Panc1 (cell line): ENCODE data around the gene PHLPP1. TPM values are rescaled to one million over a fixed set of nuclear protein-coding genes. Genes with fewer than 3 reads are reported as not detected.

Source experiments
- ATAC-seq: fragments of 200-7000 bp; cut with Tn5 transposase; 2 replicates; pipeline ENCODE4 v1.9.1; 2020; ENCODE audit warnings: mild to moderate bottlenecking, moderate library complexity
- BruUV-seq: library from RNA; stranded (reverse); fragments of 400-500 nt; replicated peaks from 2 replicates; lab custom pipeline; 2021; lab: Mats Ljungman, UMichigan
- CTCF ChIA-PET: fragments of 300-600 bp; sonication (Branson Sonifier 250); formaldehyde crosslinking; loops from one replicate; lab custom pipeline; 2022; ENCODE audit warnings: antibody characterized with exemption; lab: Charles Lee
- POLR2A ChIA-PET: fragments of 300-600 bp; sonication (Branson Sonifier 250); formaldehyde crosslinking; loops from one replicate; lab custom pipeline; 2022; ENCODE audit warnings: antibody characterized with exemption; lab: Charles Lee
- DNase-seq: peaks from one replicate; pipeline ENCODE4 v3.0.0-alpha.2; 2010; ENCODE audit warnings: low read depth, low spot score
- H3K27ac ChIP-seq: 2 replicates; pipeline ENCODE4 v1.5.1; 2011; ENCODE audit warnings: mild to moderate bottlenecking, low read length, inconsistent platforms
- H3K27me3 ChIP-seq: fragments of 200-500 bp; sonication (Bioruptor generic); 2 replicates; pipeline ENCODE4 v1.6.0; 2014; ENCODE audit warnings: low read length, inconsistent platforms; ENCODE audit not compliant: control insufficient read depth, insufficient read depth
- H3K36me3 ChIP-seq: fragments of 200-500 bp; sonication (Bioruptor generic); 2 replicates; pipeline ENCODE4 v1.5.1; 2014; ENCODE audit warnings: inconsistent platforms, mild to moderate bottlenecking, low read length, moderate library complexity; ENCODE audit not compliant: control insufficient read depth, insufficient read depth
- H3K4me1 ChIP-seq: 2 replicates; pipeline ENCODE4 v1.5.1; 2011; ENCODE audit warnings: inconsistent platforms, mild to moderate bottlenecking, low read length, moderate library complexity; ENCODE audit not compliant: control insufficient read depth, insufficient read depth
- H3K4me3 ChIP-seq, 2 experiments: 2 replicates each; pipeline ENCODE4 v1.5.1; 2011 to 2012; ENCODE audit warnings: low read depth in 2 of 2, low read length in 2 of 2, mild to moderate bottlenecking in 2 of 2, inconsistent platforms in 1 of 2, moderate library complexity in 1 of 2
- H3K9me3 ChIP-seq: fragments of 200-500 bp; sonication (Bioruptor generic); 2 replicates; pipeline ENCODE4 v1.5.1; 2014; ENCODE audit warnings: low read depth, mild to moderate bottlenecking, inconsistent platforms, low read length, moderate library complexity; ENCODE audit not compliant: control insufficient read depth, insufficient read depth
- CTCF ChIP-seq: fragments of 450-650 bp; IDR thresholded peaks from 2 replicates; pipeline ENCODE4 v1.5.1; 2017; ENCODE audit warnings: mild to moderate bottlenecking
- POLR2AphosphoS5 ChIP-seq: IDR thresholded peaks from 2 replicates; pipeline ENCODE4 v1.6.1; 2012; ENCODE audit warnings: mild to moderate bottlenecking, low read depth, low read length, moderate library complexity
- REST ChIP-seq, 2 experiments: IDR thresholded peaks; 2 replicates each; pipeline ENCODE4 v1.6.1; 2011 to 2012; ENCODE audit warnings: low read depth in 2 of 2, control low read depth in 1 of 2, low read length in 1 of 2, mild to moderate bottlenecking in 1 of 2, moderate library complexity in 1 of 2; ENCODE audit not compliant: insufficient read depth in 1 of 2
- TCF7L2 ChIP-seq: IDR thresholded peaks from 2 replicates; pipeline ENCODE4 v1.6.1; 2011; ENCODE audit warnings: mild to moderate bottlenecking, low read depth, low read length, inconsistent platforms
- in situ Hi-C: cut with HindIII; loops from 2 replicates; pipeline ENCODE4 v1.10.0; 2016; ENCODE audit warnings: low sequenced_read_pairs, low pct_unique_long_range_greater_than_20kb
- intact Hi-C: fragments of 100-400 bp; cut with micrococcal nuclease; formaldehyde crosslinking; loops from one replicate; pipeline ENCODE4 v1.10.0; 2022; ENCODE audit not compliant: unreplicated experiment
- total RNA-seq: library from RNA; stranded (reverse); gene quantifications from one replicate; pipeline ENCODE4 v1.2.1, GENCODE V29; 2021; ENCODE audit not compliant: unreplicated experiment

Gene PHLPP1
- total RNA-seq, 1 experiment from 2014 or later, result 6.3 TPM

- ATAC-seq, result no peak
- Histone ChIP-seq H3K36me3 (no peaks in the 10 kb centered on the region), H3K27me3 (no peaks in the 10 kb centered on the region), H3K27ac (no peak overlapping the region), H3K9me3 (no peaks in the 10 kb centered on the region), H3K4me1 (no peaks in the 10 kb centered on the region), H3K4me3 (no peak overlapping the region)
- no TSS peak for BruUV-seq
- POLR2A ChIA-PET, result no interaction called here
- in situ Hi-C loops, result no loop called here
- intact Hi-C loops, result no loop called here
- TF ChIP-seq TCF7L2, result no peak
- no peak for TF ChIP-seq POLR2AphosphoS5
- TF ChIP-seq REST (IDR thresholded peaks at IDR 0.05; ENCODE audit: insufficient read depth in 1 of 2, low read depth in 2 of 2, low read length in 1 of 2), result no peak
- no peak for DNase-seq
- CTCF ChIA-PET, result no interaction called here
These were observed 234.9 kb downstream of the PHLPP1 start for GRCh38 chr18:62950246-62950645.

GRCh38 chr18:62952807-62953206 lies 237.5 kb downstream of the PHLPP1 start:
- BruUV-seq, result no TSS peak
- Histone ChIP-seq H3K36me3 (no peaks in the 10 kb centered on the region), H3K4me3 (no peak overlapping the region), H3K4me1 (no peaks in the 10 kb centered on the region), H3K27ac (no peak overlapping the region), H3K9me3 (no peaks in the 10 kb centered on the region), H3K27me3 (no peaks in the 10 kb centered on the region)
- ChIA-PET POLR2A (no interaction called here), CTCF (interaction anchor here (0.6 kb wide), 1 partner anchor 406 kb away, joined by 3 read pairs; no protein-coding TSS in a partner anchor)
- in situ Hi-C loops, result no loop called here
- DNase-seq, result no peak
- TF ChIP-seq REST (IDR thresholded peaks at IDR 0.05; ENCODE audit: insufficient read depth in 1 of 2, low read depth in 2 of 2, low read length in 1 of 2), result no peak
- no peak for TF ChIP-seq TCF7L2
- no peak for TF ChIP-seq CTCF
- ATAC-seq, result no peak
- intact Hi-C loops, result no loop called here
